GM12874 (cell line): ENCODE results near the gene ENG.

Experiments used
- TF ChIP-seq, protein P1 (sequence below): IDR thresholded peaks from 2 replicates; pipeline ENCODE4 v1.5.1; 2011; ENCODE audit warnings: low read depth, mild to moderate bottlenecking, control low read depth, low read length, moderate library complexity; ENCODE audit not compliant: insufficient read depth

Gene ENG

DNA sequence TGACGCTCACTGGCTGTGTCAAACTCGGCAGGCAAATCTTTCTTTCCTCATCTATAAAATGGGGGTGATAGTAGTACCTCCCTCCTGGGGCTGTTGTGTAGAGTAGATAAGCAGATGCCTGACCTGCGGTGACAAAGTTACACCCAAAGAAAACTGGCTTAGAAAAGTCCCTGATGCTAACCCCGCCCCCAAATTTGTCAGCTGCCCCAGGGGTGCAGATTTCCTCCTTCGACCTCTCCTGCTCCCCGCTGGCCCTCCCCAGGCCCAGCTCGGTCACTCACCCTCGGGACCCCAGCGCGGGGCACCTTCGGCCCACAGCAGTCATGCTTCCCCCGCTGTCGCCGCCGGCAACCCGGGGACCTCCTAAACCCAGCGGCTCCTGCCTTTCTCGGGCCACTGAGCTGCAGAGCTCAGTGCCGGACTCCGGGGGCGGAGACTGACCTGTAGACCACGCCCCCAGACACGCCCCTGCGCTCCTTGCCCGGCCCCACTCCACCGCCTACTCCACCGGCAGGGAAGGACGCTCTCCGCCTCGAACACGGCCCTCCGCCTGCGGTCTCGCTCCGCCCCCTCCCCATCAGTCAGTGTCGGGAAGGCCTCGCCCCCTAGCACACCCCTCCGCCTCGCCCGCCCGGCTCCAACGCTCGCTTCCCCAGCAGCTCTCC, 83.4 kb downstream of the ENG start:
- TF ChIP-seq, protein P1, sequence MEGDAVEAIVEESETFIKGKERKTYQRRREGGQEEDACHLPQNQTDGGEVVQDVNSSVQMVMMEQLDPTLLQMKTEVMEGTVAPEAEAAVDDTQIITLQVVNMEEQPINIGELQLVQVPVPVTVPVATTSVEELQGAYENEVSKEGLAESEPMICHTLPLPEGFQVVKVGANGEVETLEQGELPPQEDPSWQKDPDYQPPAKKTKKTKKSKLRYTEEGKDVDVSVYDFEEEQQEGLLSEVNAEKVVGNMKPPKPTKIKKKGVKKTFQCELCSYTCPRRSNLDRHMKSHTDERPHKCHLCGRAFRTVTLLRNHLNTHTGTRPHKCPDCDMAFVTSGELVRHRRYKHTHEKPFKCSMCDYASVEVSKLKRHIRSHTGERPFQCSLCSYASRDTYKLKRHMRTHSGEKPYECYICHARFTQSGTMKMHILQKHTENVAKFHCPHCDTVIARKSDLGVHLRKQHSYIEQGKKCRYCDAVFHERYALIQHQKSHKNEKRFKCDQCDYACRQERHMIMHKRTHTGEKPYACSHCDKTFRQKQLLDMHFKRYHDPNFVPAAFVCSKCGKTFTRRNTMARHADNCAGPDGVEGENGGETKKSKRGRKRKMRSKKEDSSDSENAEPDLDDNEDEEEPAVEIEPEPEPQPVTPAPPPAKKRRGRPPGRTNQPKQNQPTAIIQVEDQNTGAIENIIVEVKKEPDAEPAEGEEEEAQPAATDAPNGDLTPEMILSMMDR, result no peak

DNA sequence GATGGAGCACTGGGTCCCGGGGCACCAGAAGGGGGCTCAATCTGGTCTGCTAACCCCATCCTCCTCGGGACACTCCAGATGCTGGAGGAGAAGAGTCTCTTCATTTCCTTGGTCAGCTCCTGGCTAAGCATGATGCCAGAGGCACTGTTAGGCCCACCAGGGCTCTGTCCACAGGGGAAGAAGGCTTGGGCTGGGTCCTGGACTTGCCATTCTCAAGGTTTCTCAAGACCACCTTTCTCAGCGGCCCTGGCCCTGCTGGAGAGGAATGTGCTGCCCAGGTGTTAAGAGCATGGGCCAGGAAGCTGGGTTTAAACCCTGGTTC, 83.9 kb downstream of the ENG start:
- TF ChIP-seq, protein P1, result no peak

DNA sequence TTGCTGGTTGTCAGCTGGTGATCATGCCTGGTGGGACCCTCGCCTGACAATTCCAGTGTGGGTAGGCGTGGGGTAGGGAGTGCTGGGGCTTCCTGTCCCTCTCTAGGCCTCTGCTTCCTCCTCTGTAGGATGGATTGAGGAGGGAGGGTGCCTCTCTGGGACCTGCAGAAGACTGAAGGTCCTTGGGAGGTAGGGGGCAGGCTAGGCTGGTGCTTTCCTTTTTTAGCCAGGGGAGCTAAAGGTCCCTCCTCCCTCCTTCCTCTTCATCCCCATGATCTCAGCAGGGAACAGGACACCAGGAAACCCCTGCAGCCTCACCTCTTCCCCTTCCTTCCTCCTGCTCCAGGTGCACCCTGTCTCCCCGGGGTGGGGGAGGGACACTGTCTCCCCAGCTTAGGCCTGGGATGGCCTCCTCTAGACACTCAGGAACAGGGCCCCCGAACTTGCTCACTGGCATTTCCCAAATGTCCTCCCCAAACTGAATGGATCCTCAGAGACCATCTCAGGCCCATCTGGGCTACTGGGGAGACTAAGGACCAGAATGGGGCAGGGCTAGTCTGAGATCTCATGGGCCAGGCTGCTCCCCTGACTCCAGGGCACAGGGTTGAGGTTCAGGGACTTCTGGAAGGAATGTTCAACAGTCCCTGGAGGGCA, 84.4 kb downstream of the ENG start:
- TF ChIP-seq, protein P1, result no peak

DNA sequence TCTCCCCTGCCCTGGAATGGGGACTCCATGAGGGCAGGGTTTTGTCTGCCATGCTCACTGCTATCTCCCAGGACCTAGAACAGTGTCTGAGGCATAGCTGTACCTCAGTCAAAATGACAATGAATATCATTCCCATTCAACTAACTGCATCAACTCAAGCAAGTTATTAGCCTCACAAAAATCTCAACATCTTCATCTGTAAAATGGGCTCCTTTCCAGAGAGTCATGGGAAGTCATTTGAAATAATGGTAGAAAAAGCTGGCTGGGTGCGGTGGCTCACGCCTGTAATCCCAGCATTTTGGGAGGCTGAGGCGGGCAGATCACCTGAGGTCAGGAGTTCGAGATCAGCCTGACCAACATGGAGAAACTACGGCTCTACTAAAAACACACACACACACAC, 85.4 kb downstream of the ENG start:
- TF ChIP-seq, protein P1, result no peak

DNA sequence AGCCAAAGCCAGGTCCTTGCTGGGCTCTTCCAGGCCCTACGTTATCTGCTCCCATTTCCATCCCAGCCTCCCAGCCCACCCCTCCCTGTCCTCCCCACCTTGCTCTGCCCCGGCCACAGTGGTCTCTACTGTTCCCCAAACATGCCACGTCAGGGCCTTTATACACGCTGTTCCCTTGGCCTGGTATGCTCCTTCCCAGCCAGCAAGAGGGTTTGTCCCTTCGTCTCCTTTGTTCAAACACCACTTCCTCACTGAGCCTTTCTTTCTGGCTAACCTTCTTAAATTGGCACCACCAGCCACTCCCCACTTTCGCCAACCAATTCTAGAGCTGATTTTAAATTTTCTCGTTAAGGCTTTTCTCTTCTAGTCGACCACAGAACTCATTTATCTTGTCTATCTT, 85.8 kb downstream of the ENG start:
- TF ChIP-seq, protein P1, result no peak

DNA sequence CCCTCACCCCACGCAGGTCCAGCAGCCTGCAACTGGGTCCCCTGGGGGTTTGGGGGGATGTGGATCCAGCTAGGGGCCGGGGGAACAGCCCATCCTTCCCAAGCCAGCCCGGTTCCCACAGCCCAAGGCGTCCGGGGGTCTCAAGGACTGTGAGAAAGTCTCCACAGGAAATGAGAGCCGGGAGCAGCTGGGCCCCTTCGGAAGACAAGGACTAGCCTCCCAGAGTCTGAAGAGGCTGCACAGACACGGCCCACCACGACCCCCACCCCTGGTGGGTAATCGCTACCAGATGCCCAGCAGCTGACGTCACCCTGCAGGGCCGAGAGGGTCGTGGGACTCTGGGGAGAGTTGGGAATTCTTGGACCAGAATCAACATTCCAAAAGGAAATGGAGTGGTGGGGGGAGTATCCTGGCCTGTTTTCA, 86.5 kb downstream of the ENG start:
- TF ChIP-seq, protein P1, result no peak

DNA sequence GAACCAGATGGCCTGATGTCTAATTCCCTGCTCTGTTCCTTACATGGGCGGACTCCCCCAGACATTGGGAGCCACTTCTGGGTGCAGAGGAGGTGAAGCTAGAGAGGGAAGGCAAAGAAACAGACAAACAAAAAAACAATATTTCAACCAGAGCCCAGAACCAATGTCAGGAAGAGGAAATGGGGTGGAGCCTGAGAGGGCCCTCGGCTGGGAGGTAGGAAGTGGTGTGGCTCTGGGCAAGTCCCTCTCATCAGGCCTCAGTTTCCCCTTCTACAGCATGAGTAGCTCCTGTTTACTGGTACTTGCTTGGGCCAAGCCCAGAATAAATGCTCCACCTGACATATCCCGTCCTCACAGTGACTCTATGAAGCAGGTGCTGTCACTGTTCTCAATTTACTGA, 87.0 kb downstream of the ENG start:
- TF ChIP-seq, protein P1, result no peak
